Neural cell (in vitro differentiated cells): Measurements from ENCODE around the gene CCNJL. TPM values are rescaled to one million over a fixed set of nuclear protein-coding genes. Genes with fewer than 3 reads are reported as not detected.

Source experiments
- H2AFZ ChIP-seq: fragments of 200-600, 300-800 bp; sonication (generic), shearing (Covaris generic); 2 replicates; pipeline ENCODE4 v1.6.0; 2014; ENCODE audit warnings: low read depth, mild to moderate bottlenecking, antibody characterized with exemption, low read length, moderate library complexity
- H3F3A ChIP-seq: fragments of 200-600 bp; shearing (Covaris generic); 2 replicates; pipeline ENCODE4 v1.6.1; 2016; ENCODE audit warnings: mild to moderate bottlenecking, moderate library complexity, mixed read lengths, antibody characterized with exemption, low read length; ENCODE audit not compliant: insufficient read depth, poor library complexity, severe bottlenecking
- H3K27ac ChIP-seq: fragments of 200-600, 300-800 bp; sonication (generic), shearing (Covaris generic); 2 replicates; pipeline ENCODE4 v1.5.1; 2014; ENCODE audit warnings: mild to moderate bottlenecking, low read length, moderate library complexity
- H3K27me3 ChIP-seq: fragments of 300-800, 200-600 bp; sonication (generic), shearing (Covaris generic); 2 replicates; pipeline ENCODE4 v1.6.0; 2014; ENCODE audit warnings: mild to moderate bottlenecking, low read depth, low read length, moderate library complexity; ENCODE audit not compliant: insufficient read depth
- H3K36me3 ChIP-seq: fragments of 300-800, 200-600 bp; sonication (generic), shearing (Covaris generic); 2 replicates; pipeline ENCODE4 v1.5.1; 2014; ENCODE audit warnings: mild to moderate bottlenecking, antibody characterized with exemption, low read length, moderate library complexity; ENCODE audit not compliant: insufficient read depth
- H3K4me2 ChIP-seq: fragments of 300-800, 200-600 bp; sonication (generic), shearing (Covaris generic); 2 replicates; pipeline ENCODE4 v1.6.0; 2014; ENCODE audit warnings: mild to moderate bottlenecking, low read length
- H3K4me3 ChIP-seq: fragments of 300-800, 200-600 bp; sonication (generic), shearing (Covaris generic); 2 replicates; pipeline ENCODE4 v1.5.1; 2014; ENCODE audit warnings: mild to moderate bottlenecking, low read length, moderate library complexity
- H3K79me2 ChIP-seq: fragments of 200-600 bp; shearing (Covaris generic); replicated peaks from 2 replicates; pipeline ENCODE4 v1.6.0; 2014; ENCODE audit warnings: mild to moderate bottlenecking, low read length, moderate library complexity; ENCODE audit not compliant: insufficient read depth
- H3K9ac ChIP-seq: fragments of 300-800, 200-600 bp; sonication (generic), shearing (Covaris generic); 2 replicates; pipeline ENCODE4 v1.6.1; 2016; ENCODE audit warnings: mild to moderate bottlenecking, low read length, mixed read lengths
- H3K9me2 ChIP-seq: fragments of 200-600 bp; shearing (Covaris generic); 2 replicates; pipeline ENCODE4 v1.6.1; 2016; ENCODE audit warnings: mild to moderate bottlenecking, low read length, mixed read lengths; ENCODE audit not compliant: insufficient read depth
- H3K9me3 ChIP-seq: fragments of 200-600, 300-800 bp; sonication (generic), shearing (Covaris generic); 2 replicates; pipeline ENCODE4 v1.6.1; 2016; ENCODE audit warnings: mild to moderate bottlenecking, mixed run types, low read length, moderate library complexity, mixed read lengths
- H4K20me1 ChIP-seq: fragments of 200-600 bp; shearing (Covaris generic); 2 replicates; pipeline ENCODE4 v1.6.1; 2016; ENCODE audit warnings: mild to moderate bottlenecking, mixed run types; ENCODE audit not compliant: insufficient read depth
- EP300 ChIP-seq: fragments of 450-650 bp; conservative IDR thresholded peaks from 2 replicates; pipeline ENCODE4 v1.6.1; 2014; ENCODE audit warnings: antibody characterized with exemption, mild to moderate bottlenecking, moderate library complexity; ENCODE audit not compliant: poor library complexity, severe bottlenecking
- EZH2 ChIP-seq: fragments of 200-600, 300-800 bp; shearing (Covaris generic), sonication (generic); IDR thresholded peaks from 2 replicates; pipeline ENCODE4 v1.6.1; 2014; ENCODE audit warnings: antibody characterized with exemption, low read length, borderline replicate concordance, mild to moderate bottlenecking; ENCODE audit not compliant: insufficient read depth, poor library complexity, severe bottlenecking
- POLR2AphosphoS5 ChIP-seq: IDR thresholded peaks from 2 replicates; pipeline ENCODE4 v1.6.1; 2012
- RAD21 ChIP-seq: fragments of 450-650 bp; conservative IDR thresholded peaks from 2 replicates; pipeline ENCODE4 v1.6.1; 2014; ENCODE audit warnings: antibody characterized with exemption, mild to moderate bottlenecking, moderate library complexity
- SMC3 ChIP-seq: fragments of 450-650 bp; conservative IDR thresholded peaks from 2 replicates; pipeline ENCODE4 v1.6.1; 2014; ENCODE audit warnings: antibody characterized with exemption, mild to moderate bottlenecking, moderate library complexity; ENCODE audit not compliant: poor library complexity
- TAF1 ChIP-seq: IDR thresholded peaks from 2 replicates; pipeline ENCODE4 v1.6.1; 2012; ENCODE audit warnings: low read depth
- polyA plus RNA-seq: library from polyadenylated mRNA; depleted of rRNA; stranded (reverse); fragments of >200 nt; gene quantifications from 2 replicates; pipeline ENCODE4 v1.2.3, GENCODE V29; 2014
- TF ChIP-seq, protein P1 (sequence below): IDR thresholded peaks from 2 replicates; pipeline ENCODE4 v1.6.1; 2012; ENCODE audit warnings: borderline replicate concordance
- TF ChIP-seq, protein P2 (sequence below): fragments of 450-650 bp; IDR thresholded peaks from 2 replicates; pipeline ENCODE4 v1.5.1; 2014; ENCODE audit warnings: antibody characterized with exemption, mild to moderate bottlenecking, moderate library complexity; ENCODE audit not compliant: poor library complexity, severe bottlenecking

CCNJL gene
- polyA plus RNA-seq, 1 donor from 2014 or later: 0.84 TPM

DNA sequence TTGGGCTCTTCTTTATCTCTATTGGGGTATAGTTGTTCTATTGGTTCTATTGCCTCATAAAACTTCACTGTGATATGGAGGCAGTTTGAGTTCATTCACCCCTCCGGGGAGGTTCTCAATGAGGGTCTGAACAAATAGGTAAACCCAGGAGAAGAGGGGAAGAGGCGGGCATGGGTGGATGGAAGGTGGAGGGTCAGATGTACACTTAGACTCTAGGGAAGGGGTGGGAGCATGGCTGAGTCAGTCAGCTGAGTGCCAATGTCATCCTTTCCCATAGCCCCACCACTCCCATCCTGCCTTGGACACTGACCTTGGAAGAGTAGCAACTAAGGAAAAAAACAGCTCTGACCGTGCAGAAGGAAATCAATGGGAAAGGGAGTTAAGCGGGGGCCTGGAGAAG, 93.0 kb downstream of the CCNJL start:
- Histone ChIP-seq H3K79me2 (no peaks in the 10 kb centered on the region), H3K9ac (no peak overlapping the region), H3K27ac (no peak overlapping the region), H3K4me3 (no peak overlapping the region), H3K4me2 (no peak overlapping the region), H3F3A (no peaks in the 10 kb centered on the region), H3K9me3 (no peaks in the 10 kb centered on the region), H2AFZ (no peak overlapping the region), H3K9me2 (no peaks in the 10 kb centered on the region), H4K20me1 (no peaks in the 10 kb centered on the region), H3K36me3 (no peaks in the 10 kb centered on the region), H3K27me3 (no peaks in the 10 kb centered on the region)
- TF ChIP-seq, protein P1, sequence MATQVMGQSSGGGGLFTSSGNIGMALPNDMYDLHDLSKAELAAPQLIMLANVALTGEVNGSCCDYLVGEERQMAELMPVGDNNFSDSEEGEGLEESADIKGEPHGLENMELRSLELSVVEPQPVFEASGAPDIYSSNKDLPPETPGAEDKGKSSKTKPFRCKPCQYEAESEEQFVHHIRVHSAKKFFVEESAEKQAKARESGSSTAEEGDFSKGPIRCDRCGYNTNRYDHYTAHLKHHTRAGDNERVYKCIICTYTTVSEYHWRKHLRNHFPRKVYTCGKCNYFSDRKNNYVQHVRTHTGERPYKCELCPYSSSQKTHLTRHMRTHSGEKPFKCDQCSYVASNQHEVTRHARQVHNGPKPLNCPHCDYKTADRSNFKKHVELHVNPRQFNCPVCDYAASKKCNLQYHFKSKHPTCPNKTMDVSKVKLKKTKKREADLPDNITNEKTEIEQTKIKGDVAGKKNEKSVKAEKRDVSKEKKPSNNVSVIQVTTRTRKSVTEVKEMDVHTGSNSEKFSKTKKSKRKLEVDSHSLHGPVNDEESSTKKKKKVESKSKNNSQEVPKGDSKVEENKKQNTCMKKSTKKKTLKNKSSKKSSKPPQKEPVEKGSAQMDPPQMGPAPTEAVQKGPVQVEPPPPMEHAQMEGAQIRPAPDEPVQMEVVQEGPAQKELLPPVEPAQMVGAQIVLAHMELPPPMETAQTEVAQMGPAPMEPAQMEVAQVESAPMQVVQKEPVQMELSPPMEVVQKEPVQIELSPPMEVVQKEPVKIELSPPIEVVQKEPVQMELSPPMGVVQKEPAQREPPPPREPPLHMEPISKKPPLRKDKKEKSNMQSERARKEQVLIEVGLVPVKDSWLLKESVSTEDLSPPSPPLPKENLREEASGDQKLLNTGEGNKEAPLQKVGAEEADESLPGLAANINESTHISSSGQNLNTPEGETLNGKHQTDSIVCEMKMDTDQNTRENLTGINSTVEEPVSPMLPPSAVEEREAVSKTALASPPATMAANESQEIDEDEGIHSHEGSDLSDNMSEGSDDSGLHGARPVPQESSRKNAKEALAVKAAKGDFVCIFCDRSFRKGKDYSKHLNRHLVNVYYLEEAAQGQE: no peak
- TF ChIP-seq SMC3 (no peak), TAF1 (no peak), RAD21 (no peak), EZH2 (no peak), EP300 (no peak)
- TF ChIP-seq, protein P2, sequence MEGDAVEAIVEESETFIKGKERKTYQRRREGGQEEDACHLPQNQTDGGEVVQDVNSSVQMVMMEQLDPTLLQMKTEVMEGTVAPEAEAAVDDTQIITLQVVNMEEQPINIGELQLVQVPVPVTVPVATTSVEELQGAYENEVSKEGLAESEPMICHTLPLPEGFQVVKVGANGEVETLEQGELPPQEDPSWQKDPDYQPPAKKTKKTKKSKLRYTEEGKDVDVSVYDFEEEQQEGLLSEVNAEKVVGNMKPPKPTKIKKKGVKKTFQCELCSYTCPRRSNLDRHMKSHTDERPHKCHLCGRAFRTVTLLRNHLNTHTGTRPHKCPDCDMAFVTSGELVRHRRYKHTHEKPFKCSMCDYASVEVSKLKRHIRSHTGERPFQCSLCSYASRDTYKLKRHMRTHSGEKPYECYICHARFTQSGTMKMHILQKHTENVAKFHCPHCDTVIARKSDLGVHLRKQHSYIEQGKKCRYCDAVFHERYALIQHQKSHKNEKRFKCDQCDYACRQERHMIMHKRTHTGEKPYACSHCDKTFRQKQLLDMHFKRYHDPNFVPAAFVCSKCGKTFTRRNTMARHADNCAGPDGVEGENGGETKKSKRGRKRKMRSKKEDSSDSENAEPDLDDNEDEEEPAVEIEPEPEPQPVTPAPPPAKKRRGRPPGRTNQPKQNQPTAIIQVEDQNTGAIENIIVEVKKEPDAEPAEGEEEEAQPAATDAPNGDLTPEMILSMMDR: no peak

DNA sequence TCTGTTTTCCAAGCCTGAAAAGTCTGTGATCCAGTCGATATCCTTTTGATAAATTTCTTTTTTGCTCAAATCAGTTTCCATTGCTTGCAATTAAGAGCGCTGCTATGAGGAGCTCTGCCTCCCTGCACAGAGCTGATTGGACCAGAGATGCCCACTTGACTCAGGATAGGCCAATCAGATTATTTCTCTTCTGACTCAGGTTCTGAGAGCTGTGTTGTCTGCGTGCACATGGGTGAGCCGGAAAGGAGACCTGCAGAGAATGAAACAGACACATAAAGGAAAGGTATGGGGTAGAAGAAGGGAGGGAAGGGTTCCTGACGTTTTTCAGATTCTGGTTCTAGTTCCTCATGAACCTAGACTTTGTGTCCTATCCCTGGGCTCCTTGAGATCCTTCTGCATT, 98.8 kb downstream of the CCNJL start:
- no peak overlapping the region for H3K9ac ChIP-seq
- H2AFZ ChIP-seq: no peak overlapping the region
- no peaks in the 10 kb centered on the region for H3K9me3 ChIP-seq
- no peaks in the 10 kb centered on the region for H3K27me3 ChIP-seq
- no peaks in the 10 kb centered on the region for H3F3A ChIP-seq
- no peaks in the 10 kb centered on the region for H3K36me3 ChIP-seq
- TF ChIP-seq POLR2AphosphoS5: no peak
- no peak for TF ChIP-seq EP300
- TF ChIP-seq, protein P2: no peak
- no peak for TF ChIP-seq TAF1
- no peak overlapping the region for H3K4me2 ChIP-seq
- H3K27ac ChIP-seq: no peak overlapping the region
- no peak overlapping the region for H3K4me3 ChIP-seq
- no peaks in the 10 kb centered on the region for H3K79me2 ChIP-seq
- H3K9me2 ChIP-seq: no peaks in the 10 kb centered on the region
- H4K20me1 ChIP-seq: no peaks in the 10 kb centered on the region
